ENCODE data around the gene PUM2.

Gene PUM2

GRCh38 chr2:20355131-20355530 lies 4.5 kb upstream of the PUM2 start:
- TF ChIP-seq CTCF (IDR thresholded peaks at IDR 0.05; ENCODE audit: low read length) (no peak), EZH2 (optimal IDR thresholded peaks at IDR 0.05; ENCODE audit: low read depth, low read length) (no peak), EZH2phosphoT487 (IDR thresholded peaks at IDR 0.05; ENCODE audit: low read length) (no peak)
- no peak overlapping the region for H3K4me3 ChIP-seq (ENCODE audit: low read length)
- peaks cover 4% of the 10 kb centered on the region for H3K79me2 ChIP-seq (ENCODE audit: low read length)
- H2AFZ ChIP-seq (ENCODE audit: low read length): no peak overlapping the region
- no peak for DNase-seq
- no peaks in the 10 kb centered on the region for H3K36me3 ChIP-seq (replicated peaks; ENCODE audit: insufficient read depth, low read length)
- no peaks in the 10 kb centered on the region for H4K20me1 ChIP-seq (ENCODE audit: insufficient read depth, low read length)
- H3K9me2 ChIP-seq (replicated peaks; ENCODE audit: insufficient read depth, low read length): no peaks in the 10 kb centered on the region
- no peak overlapping the region for H3K9ac ChIP-seq (ENCODE audit: low read length)
- no peak overlapping the region for H3K4me2 ChIP-seq (ENCODE audit: low read depth, low read length)
- no peak overlapping the region for H3K27ac ChIP-seq (ENCODE audit: low read length)
- no peaks in the 10 kb centered on the region for H3K27me3 ChIP-seq (replicated peaks; ENCODE audit: insufficient read depth, low read length)
- H3F3A ChIP-seq (ENCODE audit: insufficient read depth, low read length): peaks cover 19% of the 10 kb centered on the region
- no peaks in the 10 kb centered on the region for H3K9me3 ChIP-seq (replicated peaks; ENCODE audit: insufficient read depth, low read length)
- peaks cover 12% of the 10 kb centered on the region for H3K4me1 ChIP-seq (ENCODE audit: low read length)

GRCh38 chr2:20353241-20353992 lies 2.8 kb upstream of the PUM2 start:
- H3K27ac ChIP-seq (ENCODE audit: low read length): no peak overlapping the region
- no peak overlapping the region for H3K4me3 ChIP-seq (ENCODE audit: low read length)
- DNase-seq: no peak

GRCh38 chr2:20352581-20353216 lies 2.1 kb upstream of the PUM2 start:
- peak overlapping the region; percentile 97 for H3K4me2 ChIP-seq (ENCODE audit: low read depth, low read length)
- H2AFZ ChIP-seq (ENCODE audit: low read length): peak overlapping the region; percentile 91

More at GRCh38 chr2:20353241-20353992, 2.8 kb upstream of the PUM2 start:
- Histone ChIP-seq H3K4me2 (ENCODE audit: low read depth, low read length) (no peak overlapping the region), H2AFZ (ENCODE audit: low read length) (no peak overlapping the region), H3K36me3 (replicated peaks; ENCODE audit: insufficient read depth, low read length) (no peaks in the 10 kb centered on the region; the same call in 1 of the 2 replicates), H3K4me1 (ENCODE audit: low read length) (peaks cover 14% of the 10 kb centered on the region), H3K79me2 (ENCODE audit: low read length) (peaks cover 21% of the 10 kb centered on the region), H3K9ac (ENCODE audit: low read length) (no peak overlapping the region), H3K27me3 (replicated peaks; ENCODE audit: insufficient read depth, low read length) (no peaks in the 10 kb centered on the region), H3K9me3 (replicated peaks; ENCODE audit: insufficient read depth, low read length) (no peaks in the 10 kb centered on the region), H3K9me2 (replicated peaks; ENCODE audit: insufficient read depth, low read length) (no peaks in the 10 kb centered on the region), H4K20me1 (ENCODE audit: insufficient read depth, low read length) (peaks cover 7% of the 10 kb centered on the region), H3F3A (ENCODE audit: insufficient read depth, low read length) (peaks cover 19% of the 10 kb centered on the region)
- no peak for TF ChIP-seq CTCF (IDR thresholded peaks at IDR 0.05; ENCODE audit: low read length)
- TF ChIP-seq EZH2 (optimal IDR thresholded peaks at IDR 0.05; ENCODE audit: low read depth, low read length): no peak
- no peak for TF ChIP-seq EZH2phosphoT487 (IDR thresholded peaks at IDR 0.05; ENCODE audit: low read length)

More at GRCh38 chr2:20352581-20353216, 2.1 kb upstream of the PUM2 start:
- H3K4me1 ChIP-seq (ENCODE audit: low read length): peaks cover 17% of the 10 kb centered on the region
- peak overlapping the region; percentile 99; the same call in 1 of the 2 replicates for H3K27ac ChIP-seq (ENCODE audit: low read length)
- H3F3A ChIP-seq (ENCODE audit: insufficient read depth, low read length): peaks cover 19% of the 10 kb centered on the region
- H3K9me2 ChIP-seq (replicated peaks; ENCODE audit: insufficient read depth, low read length): no peaks in the 10 kb centered on the region
- H3K9ac ChIP-seq (ENCODE audit: low read length): peak overlapping the region; percentile 96; the same call in 1 of the 2 replicates
- peaks cover 28% of the 10 kb centered on the region for H3K79me2 ChIP-seq (ENCODE audit: low read length)
- no peak for DNase-seq
- H3K4me3 ChIP-seq (ENCODE audit: low read length): peak overlapping the region; percentile 90; the same call in 1 of the 2 replicates
- H3K27me3 ChIP-seq (replicated peaks; ENCODE audit: insufficient read depth, low read length): no peaks in the 10 kb centered on the region
- no peaks in the 10 kb centered on the region for H3K9me3 ChIP-seq (replicated peaks; ENCODE audit: insufficient read depth, low read length)
- TF ChIP-seq EZH2 (optimal IDR thresholded peaks at IDR 0.05; ENCODE audit: low read depth, low read length): no peak
- no peak for TF ChIP-seq EZH2phosphoT487 (IDR thresholded peaks at IDR 0.05; ENCODE audit: low read length)
- no peak for TF ChIP-seq CTCF (IDR thresholded peaks at IDR 0.05; ENCODE audit: low read length)
- H3K36me3 ChIP-seq (replicated peaks; ENCODE audit: insufficient read depth, low read length): no peaks in the 10 kb centered on the region; the same call in 1 of the 2 replicates
- peaks cover 15% of the 10 kb centered on the region for H4K20me1 ChIP-seq (ENCODE audit: insufficient read depth, low read length)

All from MM.1S (cell line).